Left kidney (tissue), 8 donors: ENCODE data around the gene FLRT2. TPM values are rescaled to one million over a fixed set of nuclear protein-coding genes. Genes with fewer than 3 reads are reported as not detected.

ENCODE experiments used
- DNase-seq: peaks from one replicate; pipeline ENCODE4 v3.0.0-alpha.2; 2013
- long read RNA-seq, 8 donors: transcript quantifications; one replicate each; lab custom pipeline, GENCODE V29; 2026
- polyA plus RNA-seq: library from polyadenylated mRNA; unstranded; fragments of 120-200 nt; gene quantifications from one replicate; pipeline ENCODE4 v1.2.1, GENCODE V29; 2013; ENCODE audit not compliant: insufficient read length

FLRT2 gene
- polyA plus RNA-seq: 254 TPM
- long read RNA-seq, donor 1, full-length matches to known transcripts: 7 of 112 reads
- long read RNA-seq, donor 1, partial matches to known transcripts: 70 of 112 reads
- long read RNA-seq, donor 1, other reads (novel, unspliced or antisense): 35 of 112 reads
- long read RNA-seq, donor 2, full-length matches to known transcripts: 6 of 45 reads
- long read RNA-seq, donor 2, partial matches to known transcripts: 39 of 45 reads
- long read RNA-seq, donor 2, other reads (novel, unspliced or antisense): 0 of 45 reads
- long read RNA-seq, donor 3, full-length matches to known transcripts: 4 of 14 reads
- long read RNA-seq, donor 3, partial matches to known transcripts: 0 of 14 reads
- long read RNA-seq, donor 3, other reads (novel, unspliced or antisense): 10 of 14 reads
- long read RNA-seq, donor 4: 0 reads
- long read RNA-seq, donor 5, full-length matches to known transcripts: 7 of 39 reads
- long read RNA-seq, donor 5, partial matches to known transcripts: 23 of 39 reads
- long read RNA-seq, donor 5, other reads (novel, unspliced or antisense): 9 of 39 reads
- long read RNA-seq, donor 6, full-length matches to known transcripts: 3 of 21 reads
- long read RNA-seq, donor 6, partial matches to known transcripts: 0 of 21 reads
- long read RNA-seq, donor 6, other reads (novel, unspliced or antisense): 18 of 21 reads
- long read RNA-seq, donor 7, full-length matches to known transcripts: 12 of 115 reads
- long read RNA-seq, donor 7, partial matches to known transcripts: 84 of 115 reads
- long read RNA-seq, donor 7, other reads (novel, unspliced or antisense): 19 of 115 reads
- long read RNA-seq, donor 8, full-length matches to known transcripts: 4 of 10 reads
- long read RNA-seq, donor 8, partial matches to known transcripts: 6 of 10 reads
- long read RNA-seq, donor 8, other reads (novel, unspliced or antisense): 0 of 10 reads

- peak; percentile 57 for DNase-seq
Observed at GRCh38 chr14:85529803-85530574, at the start of gene FLRT2. TSS of gene FLRT2 (plus strand) at chr14:85530144. CDS start at chr14:85621515, 91,371 bp downstream.

- no peak for DNase-seq
Observed at GRCh38 chr14:85481471-85481870, 48.5 kb upstream of the FLRT2 start.

GRCh38 chr14:85482552-85482951 is 47.4 kb upstream of the FLRT2 start:
- DNase-seq: no peak

- DNase-seq: no peak
Observed at GRCh38 chr14:85483037-85483436, 46.9 kb upstream of the FLRT2 start.

GRCh38 chr14:85483652-85484051 is 46.3 kb upstream of the FLRT2 start:
- no peak for DNase-seq

- DNase-seq: no peak
Observed at GRCh38 chr14:85487215-85487614, 42.7 kb upstream of the FLRT2 start.

GRCh38 chr14:85501751-85502150 is 28.2 kb upstream of the FLRT2 start:
- no peak for DNase-seq

- no peak for DNase-seq
Observed at GRCh38 chr14:85508863-85509262, 21.1 kb upstream of the FLRT2 start.

- no peak for DNase-seq
Observed at GRCh38 chr14:85512451-85512850, 17.5 kb upstream of the FLRT2 start.

GRCh38 chr14:85514487-85514886 is 15.5 kb upstream of the FLRT2 start:
- no peak for DNase-seq

- DNase-seq: no peak
Observed at GRCh38 chr14:85516239-85517113, 13.5 kb upstream of the FLRT2 start.

GRCh38 chr14:85517114-85517688 is 12.7 kb upstream of the FLRT2 start:
- DNase-seq: no peak

- no peak for DNase-seq
Observed at GRCh38 chr14:85519661-85520305, 10.2 kb upstream of the FLRT2 start.

GRCh38 chr14:85520581-85520980 is 9.4 kb upstream of the FLRT2 start:
- peak; percentile 50 for DNase-seq

GRCh38 chr14:85523624-85524023 is 6.3 kb upstream of the FLRT2 start:
- DNase-seq: no peak

- no peak for DNase-seq
Observed at GRCh38 chr14:85527006-85527405, 2.9 kb upstream of the FLRT2 start.

GRCh38 chr14:85527445-85528035 is 2.4 kb upstream of the FLRT2 start:
- DNase-seq: no peak

- peak; percentile 75 for DNase-seq
Observed at GRCh38 chr14:85528080-85528896, 1.7 kb upstream of the FLRT2 start.
